WTC11 (cell line): ENCODE data around the gene CARD11. TPM values are rescaled to one million over a fixed set of nuclear protein-coding genes. Genes with fewer than 3 reads are reported as not detected.

Source experiments
- ATAC-seq: fragments of 200-7000 bp; cut with Tn5 transposase; 2 replicates; pipeline ENCODE4 v1.10.0; 2021; ENCODE audit warnings: mild to moderate bottlenecking, moderate library complexity
- CTCF ChIA-PET: fragments of 300-600 bp; sonication (Branson Sonifier 250); formaldehyde crosslinking; loops from one replicate; lab custom pipeline; 2021; ENCODE audit warnings: antibody characterized with exemption; lab: Charles Lee
- POLR2A ChIA-PET: fragments of 350-600 bp; sonication (Branson Sonifier 250); formaldehyde crosslinking; loops from one replicate; lab custom pipeline; 2021; ENCODE audit warnings: antibody characterized with exemption; lab: Charles Lee
- DNase-seq: peaks from one replicate; pipeline ENCODE4 v3.0.0; 2021; ENCODE audit warnings: low spot score
- H3K27ac Mint-ChIP-seq: 2 replicates; pipeline ENCODE4 v1.8.0; 2021; ENCODE audit warnings: mixed read lengths
- H3K27me3 Mint-ChIP-seq: 2 replicates; pipeline ENCODE4 v1.8.0; 2021; ENCODE audit warnings: low read depth, mild to moderate bottlenecking, moderate library complexity, mixed read lengths
- H3K36me3 Mint-ChIP-seq: 2 replicates; pipeline ENCODE4 v1.8.0; 2021; ENCODE audit warnings: mixed read lengths
- H3K4me1 Mint-ChIP-seq: 2 replicates; pipeline ENCODE4 v1.8.0; 2022; ENCODE audit warnings: mixed read lengths
- H3K4me3 Mint-ChIP-seq: 2 replicates; pipeline ENCODE4 v1.8.0; 2021; ENCODE audit warnings: mild to moderate bottlenecking, moderate library complexity, mixed read lengths
- H3K9me3 Mint-ChIP-seq: 2 replicates; pipeline ENCODE4 v1.8.0; 2021; ENCODE audit warnings: mixed read lengths
- AFF4 ChIP-seq: sonication (generic); formaldehyde crosslinking; IDR thresholded peaks from 2 replicates; pipeline ENCODE4 v1.8.1; 2023; ENCODE audit warnings: mild to moderate bottlenecking, missing genetic modification reagents, borderline replicate concordance
- ATF1 ChIP-seq: sonication (generic); formaldehyde crosslinking; IDR thresholded peaks from 2 replicates; pipeline ENCODE4 v1.8.1; 2023; ENCODE audit warnings: mild to moderate bottlenecking, moderate library complexity, missing genetic modification reagents
- ATF3 ChIP-seq: sonication (generic); formaldehyde crosslinking; conservative IDR thresholded peaks from 2 replicates; pipeline ENCODE4 v1.8.1; 2022; ENCODE audit warnings: mild to moderate bottlenecking, missing genetic modification reagents
- CTCF ChIP-seq: fragments of 200-600 bp; IDR thresholded peaks from 2 replicates; pipeline ENCODE4 v1.8.0; 2022; ENCODE audit warnings: antibody characterized with exemption
- FOXJ3 ChIP-seq: sonication (generic); formaldehyde crosslinking; IDR thresholded peaks from 2 replicates; pipeline ENCODE4 v1.9.0; 2021; ENCODE audit warnings: missing genetic modification reagents, mild to moderate bottlenecking, borderline replicate concordance
- FOXP1 ChIP-seq: sonication (generic); formaldehyde crosslinking; IDR thresholded peaks from 2 replicates; pipeline ENCODE4 v1.8.0; 2022; ENCODE audit warnings: missing genetic modification reagents, mild to moderate bottlenecking, moderate library complexity, borderline replicate concordance
- HMGXB4 ChIP-seq: sonication (generic); formaldehyde crosslinking; IDR thresholded peaks from 2 replicates; pipeline ENCODE4 v1.8.1; 2023; ENCODE audit warnings: mild to moderate bottlenecking, moderate library complexity, missing genetic modification reagents
- JAZF1 ChIP-seq: fragments of 250-450 bp; sonication (Bioruptor Pico); IDR thresholded peaks from 2 replicates; pipeline ENCODE4 v1.9.0; 2021; ENCODE audit warnings: moderate library complexity, mild to moderate bottlenecking, inconsistent platforms
- MAX ChIP-seq: sonication (generic); formaldehyde crosslinking; IDR thresholded peaks from 2 replicates; pipeline ENCODE4 v1.8.0; 2022; ENCODE audit warnings: mild to moderate bottlenecking, missing genetic modification reagents
- PRDM15 ChIP-seq: sonication (generic); formaldehyde crosslinking; IDR thresholded peaks from 2 replicates; pipeline ENCODE4 v1.8.0; 2022; ENCODE audit warnings: missing genetic modification reagents
- SMAD3 ChIP-seq: sonication (generic); formaldehyde crosslinking; IDR thresholded peaks from 2 replicates; pipeline ENCODE4 v1.8.0; 2022; ENCODE audit warnings: missing genetic modification reagents, mild to moderate bottlenecking, borderline replicate concordance
- ZMAT4 ChIP-seq: fragments of 250-450 bp; sonication (Bioruptor Pico); IDR thresholded peaks from 2 replicates; pipeline ENCODE4 v1.9.0; 2021; ENCODE audit warnings: mild to moderate bottlenecking
- ZNF121 ChIP-seq: sonication (generic); formaldehyde crosslinking; IDR thresholded peaks from 2 replicates; pipeline ENCODE4 v1.8.0; 2023; ENCODE audit warnings: missing genetic modification reagents
- ZNF396 ChIP-seq: fragments of 250-450 bp; sonication (Bioruptor Pico); IDR thresholded peaks from 2 replicates; pipeline ENCODE4 v1.8.0; 2021; ENCODE audit warnings: mild to moderate bottlenecking, moderate library complexity, borderline replicate concordance
- ZNF671 ChIP-seq: fragments of 250-450 bp; sonication (Bioruptor Pico); IDR thresholded peaks from 2 replicates; pipeline ENCODE4 v1.8.0; 2021; ENCODE audit warnings: mild to moderate bottlenecking
- total RNA-seq: library from RNA; stranded (reverse); gene quantifications from 3 replicates; pipeline ENCODE4 v1.2.3, GENCODE V29; 2021

CARD11 gene
- total RNA-seq, 1 experiment from 2014 or later: 40.8 TPM

GRCh38 chr7:2968616-2969397 is 74.9 kb downstream of the CARD11 start:
- Mint-ChIP-seq H3K36me3 (peaks cover 16% of the 10 kb centered on the region), H3K9me3 (peaks cover 21% of the 10 kb centered on the region), H3K4me1 (no peaks in the 10 kb centered on the region), H3K27ac (0 out of 2 replicates have a peak overlapping the region, but pooled peaks have one; percentile 7), H3K4me3 (no peak overlapping the region), H3K27me3 (no peaks in the 10 kb centered on the region)
- ChIA-PET POLR2A (no interaction called here), CTCF (no interaction called here)
- ATAC-seq (no peak), DNase-seq (no peak)
- TF ChIP-seq FOXP1 (CRISPR knock-in tag): no peak
- no peak for TF ChIP-seq HMGXB4
- no peak for TF ChIP-seq PRDM15 (CRISPR knock-in tag)
- no peak for TF ChIP-seq ZMAT4
- no peak for TF ChIP-seq ZNF121
- TF ChIP-seq ATF3: no peak
- TF ChIP-seq ZNF396 (CRISPR knock-in tag): no peak
- TF ChIP-seq CTCF: no peak
- TF ChIP-seq JAZF1 (CRISPR knock-in tag): no peak
- no peak for TF ChIP-seq MAX (CRISPR knock-in tag)
- TF ChIP-seq SMAD3 (CRISPR knock-in tag): no peak
- no peak for TF ChIP-seq AFF4 (CRISPR knock-in tag)
- TF ChIP-seq FOXJ3 (CRISPR knock-in tag): no peak
- no peak for TF ChIP-seq ZNF671 (CRISPR knock-in tag)
- TF ChIP-seq ATF1: no peak
